OCI-LY3 (cell line): Measurements from ENCODE around the gene KIAA0513.

Experiments
- H2AFZ ChIP-seq: fragments of 200-600, 300-600 bp; shearing (Covaris generic); 2 replicates; pipeline ENCODE4 v1.6.0; 2014; ENCODE audit warnings: antibody characterized with exemption, low read depth, low read length
- H3K27ac ChIP-seq: fragments of 200-600, 300-600 bp; sonication (generic); 2 replicates; pipeline ENCODE4 v1.5.1; 2014; ENCODE audit warnings: mild to moderate bottlenecking, low read length, moderate library complexity, mixed read lengths
- H3K27me3 ChIP-seq: fragments of 200-600, 300-600 bp; sonication (generic); 2 replicates; pipeline ENCODE4 v1.6.1; 2014; ENCODE audit warnings: low read depth, low read length, mixed read lengths
- H3K36me3 ChIP-seq: fragments of 200-600, 300-600 bp; sonication (generic); replicated peaks from 2 replicates; pipeline ENCODE3; 2014; ENCODE audit warnings: low read depth, low read length, mixed read lengths
- H3K4me1 ChIP-seq: fragments of 300-600, 200-600 bp; sonication (generic); 2 replicates; pipeline ENCODE4 v1.6.1; 2014; ENCODE audit warnings: low read length, mixed read lengths
- H3K4me2 ChIP-seq: fragments of 200-600, 300-600 bp; sonication (generic); 2 replicates; pipeline ENCODE4 v1.6.1; 2014; ENCODE audit warnings: low read length, mixed read lengths
- H3K4me3 ChIP-seq: fragments of 300-600, 200-600 bp; sonication (generic); 2 replicates; pipeline ENCODE4 v1.5.1; 2014; ENCODE audit warnings: antibody characterized with exemption, mild to moderate bottlenecking, low read length, moderate library complexity
- H3K79me2 ChIP-seq: fragments of 300-600, 200-600 bp; shearing (Covaris generic); 2 replicates; pipeline ENCODE4 v1.6.1; 2014; ENCODE audit warnings: mild to moderate bottlenecking, low read length, mixed read lengths
- H3K9ac ChIP-seq: fragments of 300-600, 200-600 bp; shearing (Covaris generic); 2 replicates; pipeline ENCODE4 v1.6.0; 2014; ENCODE audit warnings: mild to moderate bottlenecking, low read length, moderate library complexity
- H3K9me3 ChIP-seq: fragments of 200-600, 300-600 bp; shearing (Covaris generic); 2 replicates; pipeline ENCODE4 v1.6.1; 2014; ENCODE audit warnings: low read length, mixed read lengths; ENCODE audit not compliant: insufficient read depth
- H4K20me1 ChIP-seq: fragments of 200-600, 300-600 bp; sonication (generic); 2 replicates; pipeline ENCODE4 v1.6.1; 2016; ENCODE audit warnings: low read length, mixed read lengths; ENCODE audit not compliant: insufficient read depth
- CTCF ChIP-seq: fragments of 200-600, 300-600 bp; sonication (generic); IDR thresholded peaks from 2 replicates; pipeline ENCODE4 v1.5.1; 2014; ENCODE audit warnings: antibody characterized with exemption, low read length, low read depth
- EZH2phosphoT487 ChIP-seq: fragments of 200-600 bp; shearing (Covaris generic); IDR thresholded peaks from 2 replicates; pipeline ENCODE4 v1.6.1; 2018; ENCODE audit warnings: antibody characterized with exemption, mixed run types, low read depth

KIAA0513 gene

GRCh38 chr16:85079785-85080570, 52.4 kb downstream of the KIAA0513 start:
- H3K27ac ChIP-seq = no peak overlapping the region
- peaks cover 8% of the 10 kb centered on the region for H3K4me1 ChIP-seq
- no peaks in the 10 kb centered on the region for H3K79me2 ChIP-seq
- peaks cover 8% of the 10 kb centered on the region for H3K27me3 ChIP-seq
- H3K4me3 ChIP-seq = no peak overlapping the region
- H3K4me2 ChIP-seq = no peak overlapping the region
- no peaks in the 10 kb centered on the region for H3K9me3 ChIP-seq
- no peaks in the 10 kb centered on the region for H3K36me3 ChIP-seq
- no peaks in the 10 kb centered on the region for H4K20me1 ChIP-seq
- no peak overlapping the region for H2AFZ ChIP-seq
- no peak overlapping the region for H3K9ac ChIP-seq
- no peak for TF ChIP-seq CTCF
- TF ChIP-seq EZH2phosphoT487 = no peak

- H3K4me3 ChIP-seq = no peak overlapping the region
- no peak for TF ChIP-seq CTCF
- TF ChIP-seq EZH2phosphoT487 = no peak
- no peaks in the 10 kb centered on the region for H3K9me3 ChIP-seq
- H4K20me1 ChIP-seq = no peaks in the 10 kb centered on the region
- H3K9ac ChIP-seq = no peak overlapping the region
- H3K4me2 ChIP-seq = no peak overlapping the region
- peaks cover 8% of the 10 kb centered on the region for H3K27me3 ChIP-seq
- no peaks in the 10 kb centered on the region for H3K79me2 ChIP-seq
- peaks cover 8% of the 10 kb centered on the region for H3K4me1 ChIP-seq
- no peak overlapping the region for H3K27ac ChIP-seq
- H3K36me3 ChIP-seq = no peaks in the 10 kb centered on the region
- no peak overlapping the region for H2AFZ ChIP-seq
These were observed 53.4 kb downstream of the KIAA0513 start for GRCh38 chr16:85081038-85081437.

GRCh38 chr16:85081765-85082164, 54.2 kb downstream of the KIAA0513 start:
- Histone ChIP-seq H4K20me1 (no peaks in the 10 kb centered on the region), H3K27me3 (peaks cover 8% of the 10 kb centered on the region), H3K4me2 (no peak overlapping the region), H2AFZ (no peak overlapping the region), H3K36me3 (no peaks in the 10 kb centered on the region), H3K27ac (no peak overlapping the region), H3K79me2 (no peaks in the 10 kb centered on the region), H3K4me1 (peaks cover 8% of the 10 kb centered on the region), H3K9me3 (no peaks in the 10 kb centered on the region), H3K4me3 (no peak overlapping the region), H3K9ac (no peak overlapping the region)
- TF ChIP-seq EZH2phosphoT487 (no peak), CTCF (no peak)

DNA sequence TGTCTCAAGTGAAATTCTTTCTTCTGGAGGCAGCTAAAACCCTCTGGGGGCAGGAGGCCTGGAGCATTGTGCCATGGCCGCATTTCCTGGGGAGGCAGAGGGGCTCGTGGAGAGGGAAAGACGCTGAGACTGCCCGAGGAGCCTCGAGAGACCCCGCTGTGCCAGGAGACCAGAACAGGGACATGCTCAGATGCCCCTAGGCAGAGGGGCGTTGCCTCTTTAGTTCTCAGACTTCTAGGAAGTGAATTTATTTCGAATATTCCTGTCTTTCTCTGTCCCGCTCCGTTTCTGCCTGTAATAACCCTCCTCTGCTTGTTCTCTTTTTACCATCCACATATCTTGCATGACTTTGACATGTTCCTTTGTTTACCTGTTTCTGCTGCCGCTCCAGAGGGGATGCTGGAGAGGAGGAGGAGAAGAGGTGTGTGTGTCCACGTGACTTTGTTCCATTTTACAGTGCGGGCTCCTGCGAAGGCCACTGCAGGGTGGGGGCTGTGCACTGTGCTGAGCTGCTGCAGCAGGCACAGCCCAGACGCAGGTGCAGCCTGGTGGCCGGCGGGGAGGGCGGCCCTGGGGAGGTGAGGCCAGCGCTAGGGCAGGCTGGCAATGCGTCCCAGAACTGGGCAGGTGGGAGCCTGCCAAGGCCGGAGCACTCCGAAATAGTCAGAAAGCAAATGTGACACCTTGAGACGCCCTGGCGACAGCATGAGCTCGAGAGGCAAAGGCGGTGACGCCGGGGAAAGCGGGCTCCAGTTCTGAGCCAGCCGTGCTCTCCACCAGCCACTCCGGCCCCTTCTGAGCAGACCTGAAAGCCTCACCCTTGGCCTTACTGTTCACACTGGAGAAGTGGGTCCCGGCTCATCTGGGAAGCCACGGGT, 54.8 kb downstream of the KIAA0513 start:
- H3K9ac ChIP-seq = no peak overlapping the region
- H3K4me2 ChIP-seq = no peak overlapping the region
- H2AFZ ChIP-seq = no peak overlapping the region
- no peaks in the 10 kb centered on the region for H3K36me3 ChIP-seq
- peaks cover 8% of the 10 kb centered on the region for H3K27me3 ChIP-seq
- H3K79me2 ChIP-seq = no peaks in the 10 kb centered on the region
- no peak overlapping the region for H3K4me3 ChIP-seq
- H3K27ac ChIP-seq = no peak overlapping the region
- no peaks in the 10 kb centered on the region for H3K9me3 ChIP-seq
- TF ChIP-seq EZH2phosphoT487 (no peak), CTCF (no peak)
- no peaks in the 10 kb centered on the region for H4K20me1 ChIP-seq
- peaks cover 8% of the 10 kb centered on the region for H3K4me1 ChIP-seq
